HepG2 (cell line): Measurements from ENCODE around the gene TSTD2. TPM values are rescaled to one million over a fixed set of nuclear protein-coding genes. Genes with fewer than 3 reads are reported as not detected.

Experiments used
- ATAC-seq: fragments of 200-7000 bp; cut with Tn5 transposase; 3 replicates; pipeline ENCODE4 v1.9.1; 2020; ENCODE audit warnings: mild to moderate bottlenecking, moderate library complexity
- BruUV-seq: library from RNA; stranded (reverse); fragments of 400-500 nt; replicated peaks from 2 replicates; lab custom pipeline; 2021; lab: Mats Ljungman, UMichigan
- CTCF ChIA-PET: fragments of 300-600 bp; formaldehyde crosslinking; extraction: SDS; loops from one replicate; lab custom pipeline; 2021; ENCODE audit warnings: low total read pairs, inconsistent platforms, low intra/inter-chr PET ratio; lab: Yijun Ruan, JAX
- POLR2A ChIA-PET: fragments of 350-600 bp; sonication (Branson Sonifier 250); formaldehyde crosslinking; loops from one replicate; lab custom pipeline; 2020; ENCODE audit warnings: antibody characterized with exemption, inconsistent platforms; lab: Yijun Ruan, JAX
- DNase-seq: peaks from one replicate; pipeline ENCODE4 v3.0.0-alpha.2; 2015; ENCODE audit warnings: low spot score
- FAIRE-seq: peaks from 3 replicates; lab custom pipeline; 2011; peaks lifted over from hg19 to GRCh38; lab: Jason Lieb, UNC
- H2AFZ ChIP-seq: one replicate; pipeline ENCODE4 v1.6.1; 2011; ENCODE audit warnings: low read length, inconsistent platforms
- H3K27ac ChIP-seq: fragments of 300-600 bp; 3 replicates; pipeline ENCODE4 v1.8.0; 2011; ENCODE audit warnings: mixed run types, mild to moderate bottlenecking, mixed read lengths, low read length, inconsistent platforms; ENCODE audit not compliant: insufficient read depth; ENCODE audit errors: extremely low read length
- H3K27me3 ChIP-seq, 2 experiments: fragments of 200-600 bp in 1 of 2; 2 replicates in 1 of 2; 3 replicates in 1 of 2; pipeline versions ENCODE4 v1.6.0 to v1.8.0; 2011; ENCODE audit warnings: low read length in 2 of 2, mild to moderate bottlenecking in 2 of 2, moderate library complexity in 2 of 2, inconsistent platforms in 1 of 2; ENCODE audit not compliant: insufficient read depth in 2 of 2, control insufficient read depth in 1 of 2
- H3K36me3 ChIP-seq, 2 experiments: fragments of 200-600 bp in 1 of 2; replicated peaks in 1 of 2; 2 replicates in 1 of 2; 3 replicates in 1 of 2; pipeline versions ENCODE4 v1.5.1 to v1.8.0; 2011; ENCODE audit warnings: low read length in 2 of 2, inconsistent platforms in 1 of 2; ENCODE audit not compliant: insufficient read depth in 2 of 2, control insufficient read depth in 1 of 2
- H3K4me1 ChIP-seq: 2 replicates; pipeline ENCODE4 v1.5.1; 2012; ENCODE audit warnings: low read length, inconsistent platforms; ENCODE audit not compliant: insufficient read depth
- H3K4me2 ChIP-seq: 2 replicates; pipeline ENCODE4 v1.6.0; 2011; ENCODE audit warnings: low read depth, low read length, inconsistent platforms
- H3K4me3 ChIP-seq, 3 experiments: fragments of 200-600 bp in 1 of 3; sonication (generic), shearing (Covaris generic) in 1 of 3; replicated peaks in 1 of 3; 2 replicates each; pipeline ENCODE4 v1.5.1; 2011 to 2016; ENCODE audit warnings: low read length in 3 of 3, inconsistent platforms in 2 of 3, low read depth in 2 of 3, mild to moderate bottlenecking in 2 of 3, control low read depth in 1 of 3, mixed read lengths in 1 of 3; ENCODE audit not compliant: insufficient read depth in 1 of 3
- H3K79me2 ChIP-seq: one replicate; pipeline ENCODE4 v1.6.1; 2011; ENCODE audit warnings: low read length, inconsistent platforms; ENCODE audit not compliant: insufficient read depth
- H3K9ac ChIP-seq: 2 replicates; pipeline ENCODE4 v1.6.0; 2011; ENCODE audit warnings: mild to moderate bottlenecking, low read depth, low read length, inconsistent platforms; ENCODE audit not compliant: insufficient read depth
- H3K9me3 ChIP-seq: 2 replicates; pipeline ENCODE4 v1.5.1; 2012; ENCODE audit warnings: mild to moderate bottlenecking, low read length
- H4K20me1 ChIP-seq: 2 replicates; pipeline ENCODE4 v1.6.0; 2011; ENCODE audit warnings: inconsistent platforms, mild to moderate bottlenecking, low read length, moderate library complexity; ENCODE audit not compliant: insufficient read depth
- CAMTA2 ChIP-seq: sonication (generic); formaldehyde crosslinking; IDR thresholded peaks from 2 replicates; pipeline ENCODE4 v1.4.0; 2020; ENCODE audit warnings: mild to moderate bottlenecking, missing genetic modification reagents, borderline replicate concordance
- CCDC6 ChIP-seq: sonication (generic); formaldehyde crosslinking; IDR thresholded peaks from 2 replicates; pipeline ENCODE4 v1.8.1; 2022; ENCODE audit warnings: mild to moderate bottlenecking, missing genetic modification reagents, moderate library complexity
- CSRNP2 ChIP-seq: sonication (generic); formaldehyde crosslinking; conservative IDR thresholded peaks from 2 replicates; pipeline ENCODE4 v1.8.0; 2022; ENCODE audit warnings: low read depth, missing genetic modification reagents
- IRF1 ChIP-seq: sonication (generic); formaldehyde crosslinking; IDR thresholded peaks from 2 replicates; pipeline ENCODE4 v1.4.0; 2020; ENCODE audit warnings: low read depth, mild to moderate bottlenecking, missing genetic modification reagents
- MTA1 ChIP-seq: sonication (generic); formaldehyde crosslinking; IDR thresholded peaks from 2 replicates; pipeline ENCODE4 v1.4.0; 2020; ENCODE audit warnings: missing genetic modification reagents, mild to moderate bottlenecking, borderline replicate concordance
- PAF1 ChIP-seq: IDR thresholded peaks from 2 replicates; pipeline ENCODE4 v1.6.1; 2016; ENCODE audit warnings: missing genetic modification reagents, missing compliant biosample characterization
- RERE ChIP-seq: IDR thresholded peaks from 2 replicates; pipeline ENCODE4 v1.6.1; 2016; ENCODE audit warnings: low read depth, missing genetic modification reagents, missing compliant biosample characterization
- STAT5B ChIP-seq: sonication (generic); formaldehyde crosslinking; IDR thresholded peaks from 2 replicates; pipeline ENCODE4 v1.4.0; 2020; ENCODE audit warnings: missing genetic modification reagents
- ZBTB4 ChIP-seq: sonication (generic); formaldehyde crosslinking; IDR thresholded peaks from 2 replicates; pipeline ENCODE4 v1.4.0; 2020; ENCODE audit warnings: missing genetic modification reagents, mild to moderate bottlenecking, borderline replicate concordance
- ZNF451 ChIP-seq: sonication (generic); formaldehyde crosslinking; IDR thresholded peaks from 2 replicates; pipeline ENCODE4 v1.5.0; 2020; ENCODE audit warnings: mild to moderate bottlenecking, missing genetic modification reagents
- WGBS: methylation state at CpG from one replicate; pipeline ENCODE4 v1.1.6; 2017; ENCODE audit warnings: low lambda C conversion rate; 5-methylcytosine and 5-hydroxymethylcytosine counted together
- in situ Hi-C: cut with HindIII; loops from 2 replicates; pipeline ENCODE4 v1.10.0; 2017; ENCODE audit warnings: low pct_unique_long_range_greater_than_20kb; ENCODE audit not compliant: extremely low pct_ligation_motif_present
- intact Hi-C: fragments of 100-400 bp; cut with micrococcal nuclease; formaldehyde crosslinking; loops from one replicate; pipeline ENCODE4 v1.10.0; 2022; ENCODE audit not compliant: unreplicated experiment
- polyA plus RNA-seq, 8 experiments: library from polyadenylated mRNA; depleted of rRNA in 3 of 8; stranded (reverse) in 7 of 8; unstranded in 1 of 8; fragments of >200 nt; fragmentation: Illumina TruSeq in 4 of 8; extraction: Trizol in 4 of 8; gene quantifications; 2 replicates each; pipeline versions ENCODE4 v1.2.1 to v1.2.3, GENCODE V29; 2011 to 2016; ENCODE audit warnings: low read depth in 4 of 8, missing spikeins in 1 of 8, mixed read lengths in 1 of 8; ENCODE audit not compliant: insufficient read depth in 1 of 8
- total RNA-seq, 5 experiments: library from RNA; depleted of rRNA; stranded (reverse); fragments of >200 nt; fragmentation: Illumina TruSeq; extraction: Trizol; gene quantifications; 2 replicates each; pipeline ENCODE4 v1.2.3, GENCODE V29; 2016; ENCODE audit warnings: low read depth in 1 of 5

Gene TSTD2
- total and polyA plus RNA-seq, 2 of the 13 experiments (the other 11 are each of a cell fraction or from before 2014, with no cell fraction given), result 16.0 to 23.1 TPM

- H3K4me3 ChIP-seq, result no peak overlapping the region
- intact Hi-C loops (no loop called here), in situ Hi-C loops (loop anchor here (25.0 kb wide), 1 partner anchor 738 kb away; the partner anchor contains the start of gene ZNF782)
- DNase-seq, result no peak
- ATAC-seq, result no peak
- WGBS, result 98% methylated on average over 7 of the region's 8 CpGs
- TF ChIP-seq MTA1 (CRISPR knock-in tag) (no peak), STAT5B (CRISPR knock-in tag) (no peak), RERE (no peak), PAF1 (CRISPR knock-in tag) (no peak), ZBTB4 (no peak), CSRNP2 (CRISPR knock-in tag) (no peak), CAMTA2 (CRISPR knock-in tag) (no peak), ZNF451 (CRISPR knock-in tag) (no peak), IRF1 (no peak), CCDC6 (CRISPR knock-in tag) (no peak)
- no peak overlapping the region for H3K9ac ChIP-seq
- no peaks in the 10 kb centered on the region for H4K20me1 ChIP-seq
- ChIA-PET POLR2A (no interaction called here), CTCF (no interaction called here)
- peaks cover 6% of the 10 kb centered on the region for H3K4me1 ChIP-seq
- no peak overlapping the region for H3K27ac ChIP-seq
- H2AFZ ChIP-seq, result no peak overlapping the region
- H3K4me2 ChIP-seq, result no peak overlapping the region
- BruUV-seq, result no TSS peak
- H3K9me3 ChIP-seq, result no peaks in the 10 kb centered on the region
- no peak for FAIRE-seq
- H3K36me3 ChIP-seq, result peaks cover 23 to 49% of the 10 kb centered on the region in 2 experiments
- no peaks in the 10 kb centered on the region for H3K79me2 ChIP-seq
- H3K27me3 ChIP-seq, result no peaks in the 10 kb centered on the region
These were observed 32.5 kb downstream of the TSTD2 start for GRCh38 chr9:97600531-97601227.
